HCT116 (cell line): ENCODE data around the gene DDAH1. TPM values are rescaled to one million over a fixed set of nuclear protein-coding genes. Genes with fewer than 3 reads are reported as not detected.

Experiments used
- ATAC-seq: fragments of 200-7000 bp; cut with Tn5 transposase; 2 replicates; pipeline ENCODE4 v1.9.1; 2020; ENCODE audit warnings: mild to moderate bottlenecking, moderate library complexity
- BruUV-seq: library from RNA; stranded (reverse); fragments of 400-500 nt; replicated peaks from 2 replicates; lab custom pipeline; 2021; lab: Mats Ljungman, UMichigan
- CTCF ChIA-PET: fragments of 300-600 bp; sonication (Branson Sonifier 250); formaldehyde crosslinking; loops from one replicate; lab custom pipeline; 2021; ENCODE audit warnings: antibody characterized with exemption; lab: Charles Lee
- POLR2A ChIA-PET: fragments of 300-600, 350-600 bp; sonication (Branson Sonifier 250); formaldehyde crosslinking; loops from one replicate; lab custom pipeline; 2021; ENCODE audit warnings: antibody characterized with exemption; lab: Charles Lee
- RAD21 ChIA-PET, 2 experiments: fragments of 300-600 bp; sonication (Branson Sonifier 250); formaldehyde crosslinking; loops; one replicate each; lab custom pipeline; 2023; ENCODE audit warnings: low total read pairs in 2 of 2; ENCODE audit not compliant: uncharacterized antibody in 2 of 2, unreplicated experiment in 2 of 2, low non-redundant PET in 1 of 2; lab: Charles Lee
- DNase-seq: peaks from one replicate; pipeline ENCODE4 v3.0.0-alpha.2; 2010; ENCODE audit warnings: low read depth, low spot score
- H2AFZ ChIP-seq: fragments of 200-600 bp; shearing (Covaris generic), sonication (generic); 2 replicates; pipeline ENCODE4 v1.6.1; 2017; ENCODE audit warnings: low read depth, mixed run types, mixed read lengths, antibody characterized with exemption, low read length; ENCODE audit not compliant: poor library complexity, severe bottlenecking
- H3K27ac ChIP-seq: 2 replicates; pipeline ENCODE4 v1.5.1; 2012; ENCODE audit warnings: low read depth, low read length
- H3K27me3 ChIP-seq: fragments of 200-600 bp; sonication (generic); 2 replicates; pipeline ENCODE4 v1.6.1; 2016; ENCODE audit warnings: mixed run types, low read length, mixed read lengths; ENCODE audit not compliant: insufficient read depth
- H3K36me3 ChIP-seq, 2 experiments: fragments of 200-500 bp in 1 of 2; fragments of 200-600 bp in 1 of 2; sonication (Bioruptor generic) in 1 of 2; sonication (generic) in 1 of 2; 2 replicates each; pipeline versions ENCODE4 v1.5.1 to v1.6.1; 2014 to 2016; ENCODE audit warnings: low read length in 2 of 2, inconsistent platforms in 1 of 2, mixed read lengths in 1 of 2, mixed run types in 1 of 2; ENCODE audit not compliant: insufficient read depth in 2 of 2, control insufficient read depth in 1 of 2
- H3K4me1 ChIP-seq, 2 experiments: fragments of 200-600 bp in 1 of 2; sonication (generic) in 1 of 2; 2 replicates each; pipeline versions ENCODE4 v1.5.1 to v1.6.1; 2012 to 2017; ENCODE audit warnings: low read length in 2 of 2, inconsistent platforms in 1 of 2, mild to moderate bottlenecking in 1 of 2, mixed read lengths in 1 of 2, mixed run types in 1 of 2, moderate library complexity in 1 of 2; ENCODE audit not compliant: insufficient read depth in 2 of 2, control insufficient read depth in 1 of 2
- H3K4me2 ChIP-seq: fragments of 200-600 bp; sonication (generic); 2 replicates; pipeline ENCODE4 v1.6.1; 2017; ENCODE audit warnings: mixed run types, low read length, mixed read lengths
- H3K4me3 ChIP-seq, 2 experiments: fragments of 200-600 bp in 1 of 2; sonication (generic) in 1 of 2; replicated peaks in 1 of 2; 2 replicates each; pipeline ENCODE4 v1.5.1; 2011 to 2016; ENCODE audit warnings: low read length in 2 of 2, control low read depth in 1 of 2, low read depth in 1 of 2, mild to moderate bottlenecking in 1 of 2, mixed read lengths in 1 of 2, mixed run types in 1 of 2
- H3K79me2 ChIP-seq: fragments of 200-600 bp; sonication (generic); 2 replicates; pipeline ENCODE4 v1.6.1; 2017; ENCODE audit warnings: mild to moderate bottlenecking, mixed run types, low read length, moderate library complexity, mixed read lengths; ENCODE audit not compliant: insufficient read depth
- H3K9ac ChIP-seq: fragments of 200-600 bp; sonication (generic); 2 replicates; pipeline ENCODE4 v1.6.1; 2016; ENCODE audit warnings: low read length, mixed read lengths
- H3K9me2 ChIP-seq: fragments of 200-600 bp; sonication (generic), shearing (Covaris generic); 2 replicates; pipeline ENCODE4 v1.6.1; 2017; ENCODE audit warnings: mixed run types, mild to moderate bottlenecking, moderate library complexity; ENCODE audit not compliant: insufficient read depth
- H3K9me3 ChIP-seq, 2 experiments: fragments of 200-500 bp in 1 of 2; fragments of 200-600 bp in 1 of 2; sonication (Bioruptor generic) in 1 of 2; sonication (generic) in 1 of 2; 2 replicates each; pipeline ENCODE4 v1.6.1; 2014 to 2017; ENCODE audit warnings: low read length in 2 of 2, mixed read lengths in 2 of 2, inconsistent platforms in 1 of 2, low read depth in 1 of 2, mild to moderate bottlenecking in 1 of 2, mixed run types in 1 of 2, moderate library complexity in 1 of 2; ENCODE audit not compliant: control insufficient read depth in 1 of 2, insufficient read depth in 1 of 2
- H4K20me1 ChIP-seq: fragments of 200-600 bp; sonication (generic), shearing (Covaris generic); 2 replicates; pipeline ENCODE4 v1.6.1; 2017; ENCODE audit warnings: mixed run types, mild to moderate bottlenecking, moderate library complexity; ENCODE audit not compliant: insufficient read depth
- ELF1 ChIP-seq: IDR thresholded peaks from 2 replicates; pipeline ENCODE4 v1.6.1; 2012; ENCODE audit warnings: low read depth, borderline replicate concordance
- EZH2 ChIP-seq: fragments of 200-600 bp; sonication (generic); IDR thresholded peaks from 2 replicates; pipeline ENCODE4 v1.6.1; 2017; ENCODE audit warnings: antibody characterized with exemption, mixed run types
- EZH2phosphoT487 ChIP-seq: fragments of 200-600 bp; IDR thresholded peaks from 2 replicates; pipeline ENCODE4 v1.6.1; 2018; ENCODE audit warnings: antibody characterized with exemption, borderline replicate concordance
- FOSL1 ChIP-seq: IDR thresholded peaks from 2 replicates; pipeline ENCODE4 v1.6.1; 2012; ENCODE audit warnings: low read depth
- JUND ChIP-seq: IDR thresholded peaks from 2 replicates; pipeline ENCODE4 v1.6.1; 2012
- POLR2A ChIP-seq: IDR thresholded peaks from 2 replicates; pipeline ENCODE4 v1.7.0; 2011; ENCODE audit warnings: borderline replicate concordance; ENCODE audit not compliant: insufficient read depth, insufficient read length; ENCODE audit errors: extremely low read depth
- POLR2AphosphoS5 ChIP-seq: IDR thresholded peaks from 2 replicates; pipeline ENCODE4 v1.6.1; 2011; ENCODE audit warnings: mild to moderate bottlenecking, low read depth, low read length, moderate library complexity
- RAD21 ChIP-seq: IDR thresholded peaks from 2 replicates; pipeline ENCODE4 v1.6.1; 2012; ENCODE audit warnings: low read depth, mild to moderate bottlenecking
- SIN3A ChIP-seq: IDR thresholded peaks from 2 replicates; pipeline ENCODE4 v1.6.1; 2012; ENCODE audit warnings: low read depth
- ZFX ChIP-seq: fragments of 450-650 bp; IDR thresholded peaks from 2 replicates; pipeline ENCODE4 v1.6.1; 2017
- ZNF274 ChIP-seq: fragments of 200-500 bp; sonication (Bioruptor generic); IDR thresholded peaks from 2 replicates; pipeline ENCODE4 v1.6.1; 2014; ENCODE audit warnings: mild to moderate bottlenecking, low read depth, low read length, inconsistent platforms
- intact Hi-C: fragments of 100-400 bp; cut with micrococcal nuclease; formaldehyde crosslinking; loops from 2 replicates; pipeline ENCODE4 v1.10.0; 2022
- total RNA-seq: library from RNA; stranded (reverse); gene quantifications from one replicate; pipeline ENCODE4 v1.2.1, GENCODE V29; 2021; ENCODE audit not compliant: unreplicated experiment
- TF ChIP-seq, protein P1 (sequence below): IDR thresholded peaks from 2 replicates; pipeline ENCODE4 v1.6.1; 2011; ENCODE audit warnings: mild to moderate bottlenecking, low read length, moderate library complexity; ENCODE audit not compliant: insufficient replicate concordance; ENCODE audit errors: extremely low read depth
- TF ChIP-seq, protein P2 (sequence below): IDR thresholded peaks from 2 replicates; pipeline ENCODE4 v1.6.1; 2012
- TF ChIP-seq, protein P3 (sequence below): IDR thresholded peaks from 2 replicates; pipeline ENCODE4 v1.6.1; 2012; ENCODE audit warnings: low read depth

Gene DDAH1
- total RNA-seq, 1 experiment from 2014 or later, result 16.6 TPM

DNA sequence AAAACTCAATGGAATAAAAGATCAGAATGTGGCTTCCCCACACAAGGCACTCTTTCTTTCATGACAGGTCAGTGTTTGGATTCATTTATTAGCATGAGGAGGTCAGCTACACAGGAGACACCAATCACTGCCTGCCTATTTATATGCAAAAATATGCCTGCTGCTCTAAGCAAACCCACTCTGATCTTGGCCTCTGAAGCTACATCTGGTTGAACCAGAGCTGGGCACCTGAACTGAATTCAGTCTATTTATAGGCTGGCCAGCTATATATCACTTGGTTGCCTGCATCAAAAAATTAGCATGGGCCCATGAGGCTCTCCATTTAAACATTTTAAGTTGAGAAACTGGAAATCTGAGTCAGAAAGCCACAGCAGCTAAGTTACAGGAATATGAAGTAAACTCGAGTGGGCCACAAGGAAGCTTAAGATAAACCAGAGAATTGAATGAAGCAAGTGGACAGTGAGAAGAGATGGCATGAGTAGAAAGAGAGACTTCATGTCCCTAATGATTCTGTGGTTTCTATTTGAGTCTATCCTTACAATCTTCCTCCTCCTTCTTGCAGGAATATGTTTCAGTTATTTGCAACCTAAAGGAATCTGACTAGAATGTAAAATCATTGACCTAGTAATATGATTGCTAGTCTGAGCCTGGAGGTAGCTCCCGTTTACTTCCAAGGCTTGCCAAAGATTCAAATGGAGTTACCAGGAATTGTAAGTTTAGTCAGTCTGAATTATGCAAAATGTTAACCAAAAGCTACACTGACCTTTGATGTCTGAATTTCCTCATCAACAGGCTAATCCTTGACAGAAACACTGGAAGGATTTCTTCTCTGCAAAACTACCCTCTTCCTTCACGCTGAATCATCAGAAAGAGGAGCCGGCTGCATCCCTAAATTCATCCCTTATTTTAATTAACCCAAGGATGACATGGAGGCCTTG, 17.7 kb downstream of the DDAH1 start:
- no peak for DNase-seq
- no peak for TF ChIP-seq RAD21
- no peak for TF ChIP-seq ZNF274
- TF ChIP-seq POLR2A, result no peak
- TF ChIP-seq JUND, result no peak
- TF ChIP-seq, protein P1, sequence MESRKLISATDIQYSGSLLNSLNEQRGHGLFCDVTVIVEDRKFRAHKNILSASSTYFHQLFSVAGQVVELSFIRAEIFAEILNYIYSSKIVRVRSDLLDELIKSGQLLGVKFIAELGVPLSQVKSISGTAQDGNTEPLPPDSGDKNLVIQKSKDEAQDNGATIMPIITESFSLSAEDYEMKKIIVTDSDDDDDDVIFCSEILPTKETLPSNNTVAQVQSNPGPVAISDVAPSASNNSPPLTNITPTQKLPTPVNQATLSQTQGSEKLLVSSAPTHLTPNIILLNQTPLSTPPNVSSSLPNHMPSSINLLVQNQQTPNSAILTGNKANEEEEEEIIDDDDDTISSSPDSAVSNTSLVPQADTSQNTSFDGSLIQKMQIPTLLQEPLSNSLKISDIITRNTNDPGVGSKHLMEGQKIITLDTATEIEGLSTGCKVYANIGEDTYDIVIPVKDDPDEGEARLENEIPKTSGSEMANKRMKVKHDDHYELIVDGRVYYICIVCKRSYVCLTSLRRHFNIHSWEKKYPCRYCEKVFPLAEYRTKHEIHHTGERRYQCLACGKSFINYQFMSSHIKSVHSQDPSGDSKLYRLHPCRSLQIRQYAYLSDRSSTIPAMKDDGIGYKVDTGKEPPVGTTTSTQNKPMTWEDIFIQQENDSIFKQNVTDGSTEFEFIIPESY, result no peak
- no peak for TF ChIP-seq ELF1
- TF ChIP-seq SIN3A, result no peak
- TF ChIP-seq POLR2AphosphoS5, result no peak
- TF ChIP-seq EZH2, result no peak
- no peak for TF ChIP-seq EZH2phosphoT487
- TF ChIP-seq, protein P2, sequence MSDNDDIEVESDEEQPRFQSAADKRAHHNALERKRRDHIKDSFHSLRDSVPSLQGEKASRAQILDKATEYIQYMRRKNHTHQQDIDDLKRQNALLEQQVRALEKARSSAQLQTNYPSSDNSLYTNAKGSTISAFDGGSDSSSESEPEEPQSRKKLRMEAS, result no peak
- TF ChIP-seq, protein P3, sequence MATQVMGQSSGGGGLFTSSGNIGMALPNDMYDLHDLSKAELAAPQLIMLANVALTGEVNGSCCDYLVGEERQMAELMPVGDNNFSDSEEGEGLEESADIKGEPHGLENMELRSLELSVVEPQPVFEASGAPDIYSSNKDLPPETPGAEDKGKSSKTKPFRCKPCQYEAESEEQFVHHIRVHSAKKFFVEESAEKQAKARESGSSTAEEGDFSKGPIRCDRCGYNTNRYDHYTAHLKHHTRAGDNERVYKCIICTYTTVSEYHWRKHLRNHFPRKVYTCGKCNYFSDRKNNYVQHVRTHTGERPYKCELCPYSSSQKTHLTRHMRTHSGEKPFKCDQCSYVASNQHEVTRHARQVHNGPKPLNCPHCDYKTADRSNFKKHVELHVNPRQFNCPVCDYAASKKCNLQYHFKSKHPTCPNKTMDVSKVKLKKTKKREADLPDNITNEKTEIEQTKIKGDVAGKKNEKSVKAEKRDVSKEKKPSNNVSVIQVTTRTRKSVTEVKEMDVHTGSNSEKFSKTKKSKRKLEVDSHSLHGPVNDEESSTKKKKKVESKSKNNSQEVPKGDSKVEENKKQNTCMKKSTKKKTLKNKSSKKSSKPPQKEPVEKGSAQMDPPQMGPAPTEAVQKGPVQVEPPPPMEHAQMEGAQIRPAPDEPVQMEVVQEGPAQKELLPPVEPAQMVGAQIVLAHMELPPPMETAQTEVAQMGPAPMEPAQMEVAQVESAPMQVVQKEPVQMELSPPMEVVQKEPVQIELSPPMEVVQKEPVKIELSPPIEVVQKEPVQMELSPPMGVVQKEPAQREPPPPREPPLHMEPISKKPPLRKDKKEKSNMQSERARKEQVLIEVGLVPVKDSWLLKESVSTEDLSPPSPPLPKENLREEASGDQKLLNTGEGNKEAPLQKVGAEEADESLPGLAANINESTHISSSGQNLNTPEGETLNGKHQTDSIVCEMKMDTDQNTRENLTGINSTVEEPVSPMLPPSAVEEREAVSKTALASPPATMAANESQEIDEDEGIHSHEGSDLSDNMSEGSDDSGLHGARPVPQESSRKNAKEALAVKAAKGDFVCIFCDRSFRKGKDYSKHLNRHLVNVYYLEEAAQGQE, result no peak
- no peak for TF ChIP-seq FOSL1
- TF ChIP-seq ZFX, result no peak
- no peaks in the 10 kb centered on the region for H3K9me3 ChIP-seq
- CTCF ChIA-PET, result no interaction called here
- H3K9me2 ChIP-seq, result no peaks in the 10 kb centered on the region
- POLR2A ChIA-PET, result no interaction called here
- no peak overlapping the region for H2AFZ ChIP-seq
- H3K27me3 ChIP-seq, result no peaks in the 10 kb centered on the region
- intact Hi-C loops, result no loop called here
- no peak overlapping the region for H3K4me2 ChIP-seq
- no peaks in the 10 kb centered on the region for H3K79me2 ChIP-seq
- RAD21 ChIA-PET, result no interaction called here
- no peak overlapping the region for H3K9ac ChIP-seq
- no peaks in the 10 kb centered on the region for H4K20me1 ChIP-seq
- no TSS peak for BruUV-seq
- no peak for ATAC-seq
- peaks cover 19 to 26% of the 10 kb centered on the region in 2 experiments for H3K4me1 ChIP-seq
- H3K27ac ChIP-seq, result no peak overlapping the region
- H3K36me3 ChIP-seq, result no peaks in the 10 kb centered on the region
- H3K4me3 ChIP-seq, result no peak overlapping the region
